ENCODE data around the gene ST3GAL4. TPM values are rescaled to one million over a fixed set of nuclear protein-coding genes. Genes with fewer than 3 reads are reported as not detected.

Gene ST3GAL4
- total and polyA plus RNA-seq, 9 of the 15 experiments (the other 6 are each of a cell fraction or from before 2014, with no cell fraction given): 0.27 to 22.9 (median 10.5) TPM

DNA sequence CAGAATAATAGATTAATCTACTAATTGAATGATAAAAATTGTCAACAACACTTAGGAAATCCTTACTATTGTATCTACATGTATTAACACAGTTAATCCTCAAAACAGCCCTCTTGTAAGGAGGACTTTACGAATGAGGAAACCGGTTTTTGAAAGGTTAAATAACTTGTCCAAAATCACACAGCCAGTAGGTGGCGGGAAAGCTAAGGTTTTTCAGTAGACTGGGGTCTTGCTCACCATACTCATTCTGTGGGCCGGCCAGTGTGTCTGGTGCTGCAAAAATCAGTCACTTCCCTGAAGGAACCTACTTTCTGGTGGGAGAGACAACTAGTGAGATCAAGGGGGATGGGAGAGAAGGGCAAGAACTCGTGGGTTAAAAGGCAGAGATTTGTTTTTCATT lies 47.8 kb upstream of the ST3GAL4 start (continued):
- TF ChIP-seq MTA1 (IDR thresholded peaks at IDR 0.05; ENCODE audit: borderline replicate concordance): no peak
- TF ChIP-seq BCOR (IDR thresholded peaks at IDR 0.05): no peak
- TF ChIP-seq, protein P1, sequence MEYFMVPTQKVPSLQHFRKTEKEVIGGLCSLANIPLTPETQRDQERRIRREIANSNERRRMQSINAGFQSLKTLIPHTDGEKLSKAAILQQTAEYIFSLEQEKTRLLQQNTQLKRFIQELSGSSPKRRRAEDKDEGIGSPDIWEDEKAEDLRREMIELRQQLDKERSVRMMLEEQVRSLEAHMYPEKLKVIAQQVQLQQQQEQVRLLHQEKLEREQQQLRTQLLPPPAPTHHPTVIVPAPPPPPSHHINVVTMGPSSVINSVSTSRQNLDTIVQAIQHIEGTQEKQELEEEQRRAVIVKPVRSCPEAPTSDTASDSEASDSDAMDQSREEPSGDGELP (CRISPR knock-in tag; IDR thresholded peaks at IDR 0.05; ENCODE audit: borderline replicate concordance): no peak
- TF ChIP-seq RAD21 (CRISPR knock-in tag; conservative IDR thresholded peaks at IDR 0.05 in 1 of 2, IDR thresholded peaks at IDR 0.05 in 1 of 2): peak; percentile 32 to 70; a peak in 3 of 4 replicates
- TF ChIP-seq ETV5 (CRISPR knock-in tag; IDR thresholded peaks at IDR 0.05; ENCODE audit: low read depth): no peak
- no peak for TF ChIP-seq NUFIP1 (IDR thresholded peaks at IDR 0.05; ENCODE audit: partially characterized antibody)
- no peak for TF ChIP-seq EHMT2 (IDR thresholded peaks at IDR 0.05)
- TF ChIP-seq RBM17 (IDR thresholded peaks at IDR 0.05; ENCODE audit: borderline replicate concordance, low read depth, low read length): no peak
- TF ChIP-seq, protein P2, sequence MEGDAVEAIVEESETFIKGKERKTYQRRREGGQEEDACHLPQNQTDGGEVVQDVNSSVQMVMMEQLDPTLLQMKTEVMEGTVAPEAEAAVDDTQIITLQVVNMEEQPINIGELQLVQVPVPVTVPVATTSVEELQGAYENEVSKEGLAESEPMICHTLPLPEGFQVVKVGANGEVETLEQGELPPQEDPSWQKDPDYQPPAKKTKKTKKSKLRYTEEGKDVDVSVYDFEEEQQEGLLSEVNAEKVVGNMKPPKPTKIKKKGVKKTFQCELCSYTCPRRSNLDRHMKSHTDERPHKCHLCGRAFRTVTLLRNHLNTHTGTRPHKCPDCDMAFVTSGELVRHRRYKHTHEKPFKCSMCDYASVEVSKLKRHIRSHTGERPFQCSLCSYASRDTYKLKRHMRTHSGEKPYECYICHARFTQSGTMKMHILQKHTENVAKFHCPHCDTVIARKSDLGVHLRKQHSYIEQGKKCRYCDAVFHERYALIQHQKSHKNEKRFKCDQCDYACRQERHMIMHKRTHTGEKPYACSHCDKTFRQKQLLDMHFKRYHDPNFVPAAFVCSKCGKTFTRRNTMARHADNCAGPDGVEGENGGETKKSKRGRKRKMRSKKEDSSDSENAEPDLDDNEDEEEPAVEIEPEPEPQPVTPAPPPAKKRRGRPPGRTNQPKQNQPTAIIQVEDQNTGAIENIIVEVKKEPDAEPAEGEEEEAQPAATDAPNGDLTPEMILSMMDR (IDR thresholded peaks at IDR 0.05 in 2 of 3, conservative IDR thresholded peaks at IDR 0.05 in 1 of 3; ENCODE audit: insufficient read depth in 2 of 3, low read depth in 1 of 3, low read length in 3 of 3): peak; percentile 49 to 69 (median 50)
- TF ChIP-seq, protein P3, sequence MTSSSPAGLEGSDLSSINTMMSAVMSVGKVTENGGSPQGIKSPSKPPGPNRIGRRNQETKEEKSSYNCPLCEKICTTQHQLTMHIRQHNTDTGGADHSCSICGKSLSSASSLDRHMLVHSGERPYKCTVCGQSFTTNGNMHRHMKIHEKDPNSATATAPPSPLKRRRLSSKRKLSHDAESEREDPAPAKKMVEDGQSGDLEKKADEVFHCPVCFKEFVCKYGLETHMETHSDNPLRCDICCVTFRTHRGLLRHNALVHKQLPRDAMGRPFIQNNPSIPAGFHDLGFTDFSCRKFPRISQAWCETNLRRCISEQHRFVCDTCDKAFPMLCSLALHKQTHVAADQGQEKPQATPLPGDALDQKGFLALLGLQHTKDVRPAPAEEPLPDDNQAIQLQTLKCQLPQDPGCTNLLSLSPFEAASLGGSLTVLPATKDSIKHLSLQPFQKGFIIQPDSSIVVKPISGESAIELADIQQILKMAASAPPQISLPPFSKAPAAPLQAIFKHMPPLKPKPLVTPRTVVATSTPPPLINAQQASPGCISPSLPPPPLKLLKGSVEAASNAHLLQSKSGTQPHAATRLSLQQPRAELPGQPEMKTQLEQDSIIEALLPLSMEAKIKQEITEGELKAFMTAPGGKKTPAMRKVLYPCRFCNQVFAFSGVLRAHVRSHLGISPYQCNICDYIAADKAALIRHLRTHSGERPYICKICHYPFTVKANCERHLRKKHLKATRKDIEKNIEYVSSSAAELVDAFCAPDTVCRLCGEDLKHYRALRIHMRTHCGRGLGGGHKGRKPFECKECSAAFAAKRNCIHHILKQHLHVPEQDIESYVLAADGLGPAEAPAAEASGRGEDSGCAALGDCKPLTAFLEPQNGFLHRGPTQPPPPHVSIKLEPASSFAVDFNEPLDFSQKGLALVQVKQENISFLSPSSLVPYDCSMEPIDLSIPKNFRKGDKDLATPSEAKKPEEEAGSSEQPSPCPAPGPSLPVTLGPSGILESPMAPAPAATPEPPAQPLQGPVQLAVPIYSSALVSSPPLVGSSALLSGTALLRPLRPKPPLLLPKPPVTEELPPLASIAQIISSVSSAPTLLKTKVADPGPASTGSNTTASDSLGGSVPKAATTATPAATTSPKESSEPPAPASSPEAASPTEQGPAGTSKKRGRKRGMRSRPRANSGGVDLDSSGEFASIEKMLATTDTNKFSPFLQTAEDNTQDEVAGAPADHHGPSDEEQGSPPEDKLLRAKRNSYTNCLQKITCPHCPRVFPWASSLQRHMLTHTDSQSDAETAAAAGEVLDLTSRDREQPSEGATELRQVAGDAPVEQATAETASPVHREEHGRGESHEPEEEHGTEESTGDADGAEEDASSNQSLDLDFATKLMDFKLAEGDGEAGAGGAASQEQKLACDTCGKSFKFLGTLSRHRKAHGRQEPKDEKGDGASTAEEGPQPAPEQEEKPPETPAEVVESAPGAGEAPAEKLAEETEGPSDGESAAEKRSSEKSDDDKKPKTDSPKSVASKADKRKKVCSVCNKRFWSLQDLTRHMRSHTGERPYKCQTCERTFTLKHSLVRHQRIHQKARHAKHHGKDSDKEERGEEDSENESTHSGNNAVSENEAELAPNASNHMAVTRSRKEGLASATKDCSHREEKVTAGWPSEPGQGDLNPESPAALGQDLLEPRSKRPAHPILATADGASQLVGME (CRISPR knock-in tag; IDR thresholded peaks at IDR 0.05): no peak
- TF ChIP-seq NCOA6 (IDR thresholded peaks at IDR 0.05): no peak
- TF ChIP-seq, protein P4, sequence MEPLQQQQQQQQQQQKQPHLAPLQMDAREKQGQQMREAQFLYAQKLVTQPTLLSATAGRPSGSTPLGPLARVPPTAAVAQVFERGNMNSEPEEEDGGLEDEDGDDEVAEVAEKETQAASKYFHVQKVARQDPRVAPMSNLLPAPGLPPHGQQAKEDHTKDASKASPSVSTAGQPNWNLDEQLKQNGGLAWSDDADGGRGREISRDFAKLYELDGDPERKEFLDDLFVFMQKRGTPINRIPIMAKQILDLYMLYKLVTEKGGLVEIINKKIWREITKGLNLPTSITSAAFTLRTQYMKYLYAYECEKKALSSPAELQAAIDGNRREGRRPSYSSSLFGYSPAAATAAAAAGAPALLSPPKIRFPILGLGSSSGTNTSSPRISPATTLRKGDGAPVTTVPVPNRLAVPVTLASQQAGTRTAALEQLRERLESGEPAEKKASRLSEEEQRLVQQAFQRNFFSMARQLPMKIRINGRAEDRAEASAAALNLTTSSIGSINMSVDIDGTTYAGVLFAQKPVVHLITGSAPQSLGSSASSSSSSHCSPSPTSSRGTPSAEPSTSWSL (CRISPR knock-in tag; IDR thresholded peaks at IDR 0.05; ENCODE audit: borderline replicate concordance): no peak
- TF ChIP-seq SMC3 (conservative IDR thresholded peaks at IDR 0.05; ENCODE audit: insufficient read depth, low read depth, low read length): 0 out of 2 replicates have a peak, but pooled peaks have one; percentile 33

All from K562 (cell line).